K562 (cell line): ENCODE measurements around the gene FASN. TPM values are rescaled to one million over a fixed set of nuclear protein-coding genes. Genes with fewer than 3 reads are reported as not detected.

Experiments used
- ATAC-seq: fragments of 200-7000 bp; cut with Tn5 transposase; 3 replicates; pipeline ENCODE4 v1.9.1; 2020; ENCODE audit warnings: moderate library complexity
- BruUV-seq: library from RNA; stranded (reverse); fragments of 400-500 nt; replicated peaks from 2 replicates; lab custom pipeline; 2021; lab: Mats Ljungman, UMichigan
- CTCF ChIA-PET: fragments of 300-600 bp; formaldehyde crosslinking; extraction: SDS; loops from one replicate; lab custom pipeline; 2021; ENCODE audit warnings: low intra/inter-chr PET ratio; lab: Yijun Ruan, JAX
- POLR2A ChIA-PET: fragments of 300-600, 350-650 bp; sonication (Branson Sonifier 250); formaldehyde crosslinking; extraction: SDS; loops from one replicate; lab custom pipeline; 2021; ENCODE audit warnings: antibody characterized with exemption, inconsistent platforms; lab: Yijun Ruan, JAX
- DNase-seq, 4 experiments: peaks; one replicate each; pipeline versions ENCODE4 v3.0.0 to v3.0.0-alpha.2; 2011 to 2018; ENCODE audit warnings: low spot score in 3 of 4, mixed read lengths in 3 of 4; ENCODE audit errors: extremely low read depth in 1 of 4
- FAIRE-seq: peaks from 2 replicates; lab custom pipeline; 2011; peaks lifted over from hg19 to GRCh38; lab: Jason Lieb, UNC
- H2AFZ ChIP-seq: 2 replicates; pipeline ENCODE4 v1.6.0; 2011; ENCODE audit warnings: low read depth, low read length, control low read depth, inconsistent platforms
- H3K27ac ChIP-seq: fragments of 200-600 bp; 3 replicates; pipeline ENCODE4 v1.8.0; 2011; ENCODE audit warnings: low read depth, mild to moderate bottlenecking, control low read depth, inconsistent platforms, low read length, moderate library complexity, mixed read lengths; ENCODE audit errors: extremely low read depth
- H3K27me3 ChIP-seq, 2 experiments: fragments of 300-600 bp in 1 of 2; 2 replicates in 1 of 2; 3 replicates in 1 of 2; pipeline versions ENCODE4 v1.6.0 to v1.8.0; 2011; ENCODE audit warnings: inconsistent platforms in 2 of 2, low read length in 2 of 2, mild to moderate bottlenecking in 1 of 2, mixed read lengths in 1 of 2, moderate library complexity in 1 of 2; ENCODE audit not compliant: control insufficient read depth in 2 of 2, insufficient read depth in 2 of 2
- H3K36me3 ChIP-seq: fragments of 300-600 bp; 3 replicates; pipeline ENCODE4 v1.8.0; 2011; ENCODE audit warnings: mild to moderate bottlenecking, low read length, inconsistent platforms; ENCODE audit not compliant: control insufficient read depth, insufficient read depth
- H3K4me1 ChIP-seq, 2 experiments: fragments of 200-600 bp in 1 of 2; replicated peaks in 1 of 2; 2 replicates in 1 of 2; 3 replicates in 1 of 2; pipeline versions ENCODE4 v1.5.1 to v1.8.0; 2011; ENCODE audit warnings: inconsistent platforms in 2 of 2, low read length in 2 of 2, mild to moderate bottlenecking in 1 of 2, mixed read lengths in 1 of 2, moderate library complexity in 1 of 2; ENCODE audit not compliant: control insufficient read depth in 2 of 2, insufficient read depth in 2 of 2
- H3K4me2 ChIP-seq: 2 replicates; pipeline ENCODE4 v1.6.1; 2011; ENCODE audit warnings: low read length, control low read depth, inconsistent platforms, mixed read lengths; ENCODE audit not compliant: insufficient read depth
- H3K4me3 ChIP-seq: fragments of 200-600 bp; sonication (generic), shearing (Covaris generic); 2 replicates; pipeline ENCODE4 v1.5.1; 2016; ENCODE audit warnings: control low read depth, inconsistent platforms
- H3K79me2 ChIP-seq: fragments of 200-600 bp; 3 replicates; pipeline ENCODE4 v1.8.0; 2011; ENCODE audit warnings: low read length, inconsistent platforms; ENCODE audit not compliant: control insufficient read depth, insufficient read depth
- H3K9ac ChIP-seq, 2 experiments: 2 replicates each; pipeline versions ENCODE4 v1.6.0 to v1.6.1; 2011; ENCODE audit warnings: low read depth in 2 of 2, low read length in 2 of 2, control low read depth in 1 of 2, inconsistent platforms in 1 of 2, mild to moderate bottlenecking in 1 of 2, mixed read lengths in 1 of 2; ENCODE audit not compliant: insufficient read depth in 1 of 2
- H3K9me1 ChIP-seq: one replicate; pipeline ENCODE4 v1.6.0; 2011; ENCODE audit warnings: inconsistent platforms, mild to moderate bottlenecking, low read length, moderate library complexity; ENCODE audit not compliant: control insufficient read depth, insufficient read depth
- H3K9me3 ChIP-seq: replicated peaks from 2 replicates; pipeline ENCODE4 v1.5.1; 2011; ENCODE audit warnings: low read depth, low read length, inconsistent platforms; ENCODE audit not compliant: control insufficient read depth, insufficient read depth
- H4K20me1 ChIP-seq: replicated peaks from 2 replicates; pipeline ENCODE4 v1.6.1; 2011; ENCODE audit warnings: low read length, inconsistent platforms, mixed read lengths; ENCODE audit not compliant: control insufficient read depth, insufficient read depth
- PCBP1 ChIP-seq: fragments of 200-400 bp; formaldehyde crosslinking; IDR thresholded peaks from 2 replicates; pipeline ENCODE4 v1.6.1; 2018; ENCODE audit warnings: mild to moderate bottlenecking, low read depth, low read length; ENCODE audit not compliant: poor library complexity, severe bottlenecking
- POLR2A ChIP-seq: fragments of 450-650 bp; conservative IDR thresholded peaks from 2 replicates; pipeline ENCODE4 v1.6.1; 2016
- POLR2G ChIP-seq: fragments of 200-400 bp; formaldehyde crosslinking; IDR thresholded peaks from 2 replicates; pipeline ENCODE4 v1.6.1; 2017; ENCODE audit warnings: low read depth, mild to moderate bottlenecking, antibody characterized with exemption, low read length, moderate library complexity
- RBFOX2 ChIP-seq: fragments of 200-400 bp; formaldehyde crosslinking; IDR thresholded peaks from 2 replicates; pipeline ENCODE4 v1.6.1; 2017; ENCODE audit warnings: low read depth, mild to moderate bottlenecking, low read length, moderate library complexity
- RBM22 ChIP-seq: fragments of 200-400 bp; formaldehyde crosslinking; IDR thresholded peaks from 2 replicates; pipeline ENCODE4 v1.6.1; 2018; ENCODE audit warnings: low read length, low read depth; ENCODE audit not compliant: poor library complexity, severe bottlenecking
- SUPT5H ChIP-seq: fragments of 450-650 bp; IDR thresholded peaks from 2 replicates; pipeline ENCODE4 v1.6.1; 2016
- USF2 ChIP-seq: sonication (generic); formaldehyde crosslinking; IDR thresholded peaks from 2 replicates; pipeline ENCODE4 v1.5.0; 2020; ENCODE audit warnings: missing genetic modification reagents
- ZNF140 ChIP-seq: fragments of 250-450 bp; sonication (Bioruptor Pico); IDR thresholded peaks from 2 replicates; pipeline ENCODE4 v1.8.0; 2021; ENCODE audit warnings: moderate library complexity, mild to moderate bottlenecking, inconsistent platforms
- ZNF347 ChIP-seq: fragments of 450-650 bp; formaldehyde crosslinking; IDR thresholded peaks from 2 replicates; pipeline ENCODE4 v1.4.0; 2020; ENCODE audit warnings: low read depth, mild to moderate bottlenecking, moderate library complexity
- WGBS: fragments of 100-300 bp; shearing (Covaris generic); methylation state at CpG from one replicate; pipeline ENCODE4 v1.1.6; 2016; ENCODE audit warnings: low coverage, mixed read lengths; ENCODE audit not compliant: insufficient coverage; ENCODE audit errors: missing lambda C conversion rate; 5-methylcytosine and 5-hydroxymethylcytosine counted together
- in situ Hi-C: fragments of 300-500 bp; cut with MboI; formaldehyde crosslinking; loops from 4 replicates; pipeline ENCODE4 v1.15.0; 2018; ENCODE audit warnings: inconsistent platforms, mixed read lengths
- intact Hi-C: fragments of 100-400 bp; cut with micrococcal nuclease; formaldehyde crosslinking; loops from 2 replicates; pipeline ENCODE4 v1.14.2; 2022
- polyA plus RNA-seq, 8 experiments: library from polyadenylated mRNA; depleted of rRNA in 4 of 8; stranded (reverse) in 5 of 8; unstranded in 3 of 8; fragments of >200 nt; fragmentation: Nextera tagmentation in 2 of 8; fragmentation: Illumina TruSeq in 1 of 8; extraction: Ambion mirVana in 2 of 8; extraction: Trizol in 1 of 8; gene quantifications; 2 replicates each; pipeline versions ENCODE4 v1.2.1 to v1.2.3, GENCODE V29; 2011 to 2014; ENCODE audit warnings: inconsistent platforms in 1 of 8, missing spikeins in 1 of 8
- total RNA-seq, 7 experiments: library from RNA; depleted of rRNA in 6 of 7; stranded (reverse); fragments of >200 nt in 6 of 7; fragmentation: Illumina TruSeq in 2 of 7; extraction: Trizol in 2 of 7; gene quantifications; 2 replicates each; pipeline versions ENCODE4 v1.2.1 to v1.2.3, GENCODE V29; 2011 to 2021; ENCODE audit warnings: low replicate concordance in 1 of 7

FASN gene
- total and polyA plus RNA-seq, 9 of the 15 experiments (the other 6 are each of a cell fraction or from before 2014, with no cell fraction given): 0.15 to 663 (median 49.9) TPM

- H3K36me3 ChIP-seq: peaks cover 93% of the 10 kb centered on the region; the same call in 2 of the 3 replicates
Observed at GRCh38 chr17:82081966-82082365, 16.1 kb downstream of the FASN start.

GRCh38 chr17:82081546-82081945 is 16.5 kb downstream of the FASN start:
- intact Hi-C loops (no loop called here), in situ Hi-C loops (no loop called here)
- Histone ChIP-seq H3K36me3 (peaks cover 89% of the 10 kb centered on the region; the same call in 2 of the 3 replicates), H3K4me2 (no peak overlapping the region), H3K27me3 (no peaks in the 10 kb centered on the region), H4K20me1 (peaks cover 36% of the 10 kb centered on the region), H3K4me1 (peaks cover 0 to 85% of the 10 kb centered on the region in 2 experiments; a peak in 2 of 5 replicates), H3K9ac (no peak overlapping the region; a peak in 1 of 4 replicates), H3K79me2 (no peaks in the 10 kb centered on the region; the same call in 2 of the 3 replicates), H3K9me3 (no peaks in the 10 kb centered on the region), H3K27ac (no peak overlapping the region), H3K9me1 (peaks cover 3% of the 10 kb centered on the region), H3K4me3 (no peak overlapping the region), H2AFZ (no peak overlapping the region)
- BruUV-seq: no TSS peak
- no peak for FAIRE-seq
- peak; percentile 8 for TF ChIP-seq RBM22
- TF ChIP-seq SUPT5H: peak; percentile 9; the same call in 1 of the 2 replicates
- no peak for TF ChIP-seq ZNF140 (CRISPR knock-in tag)
- TF ChIP-seq RBFOX2: peak; percentile 30; the same call in 1 of the 2 replicates
- TF ChIP-seq POLR2A: 0 out of 2 replicates have a peak, but pooled peaks have one; percentile 7
- TF ChIP-seq PCBP1: peak; percentile 21
- no peak for TF ChIP-seq ZNF347
- 97% methylated on average over 13 of the region's 20 CpGs for WGBS
- ATAC-seq: no peak
- ChIA-PET CTCF (no interaction called here), POLR2A (interaction anchor here (0.7 to 1.9 kb wide), 7 partner anchors 8 to 390 kb away, joined by 3 to 8 read pairs (median 5); partner anchors contain the start of gene FASN)
- no peak for DNase-seq

More at GRCh38 chr17:82081966-82082365, 16.1 kb downstream of the FASN start:
- Histone ChIP-seq H3K4me1 (peaks cover 0 to 81% of the 10 kb centered on the region in 2 experiments; a peak in 2 of 5 replicates), H3K9ac (no peak overlapping the region), H2AFZ (no peak overlapping the region), H3K4me3 (no peak overlapping the region), H3K79me2 (no peaks in the 10 kb centered on the region; the same call in 2 of the 3 replicates), H3K27ac (no peak overlapping the region), H3K9me1 (peaks cover 1% of the 10 kb centered on the region), H3K27me3 (no peaks in the 10 kb centered on the region), H3K9me3 (no peaks in the 10 kb centered on the region), H3K4me2 (no peak overlapping the region), H4K20me1 (peaks cover 32% of the 10 kb centered on the region)
- intact Hi-C loops (no loop called here), in situ Hi-C loops (no loop called here)
- ChIA-PET CTCF (no interaction called here), POLR2A (interaction anchor here (0.7 to 1.9 kb wide), 7 partner anchors 8 to 389 kb away, joined by 3 to 8 read pairs (median 5); partner anchors contain the start of gene FASN)
- no TSS peak for BruUV-seq
- ATAC-seq (no peak), FAIRE-seq (no peak), DNase-seq (no peak)
- TF ChIP-seq USF2 (CRISPR knock-in tag): no peak
- TF ChIP-seq POLR2G: peak; percentile 3
- 0 out of 2 replicates have a peak, but pooled peaks have one; percentile 3 for TF ChIP-seq RBFOX2
- WGBS: 91% methylated on average over 10 of the region's 22 CpGs
